Measurements from ENCODE around the gene PLB1.

PLB1 gene

GRCh38 chr2:28595323-28595722 lies 99.5 kb downstream of the PLB1 start:
- no peak for DNase-seq

GRCh38 chr2:28598484-28598883 lies 102.6 kb downstream of the PLB1 start:
- DNase-seq = no peak

GRCh38 chr2:28600181-28600580 lies 104.3 kb downstream of the PLB1 start:
- DNase-seq = peak; percentile 65

GRCh38 chr2:28601616-28602015 lies 105.8 kb downstream of the PLB1 start:
- peak; percentile 82 for DNase-seq

GRCh38 chr2:28602136-28602660 lies 106.3 kb downstream of the PLB1 start:
- DNase-seq = no peak

- peak; percentile 32 for DNase-seq
Observed at GRCh38 chr2:28602751-28603639, 107.1 kb downstream of the PLB1 start.

GRCh38 chr2:28603821-28604220 lies 108.0 kb downstream of the PLB1 start:
- no peak for DNase-seq

- DNase-seq = no peak
Observed at GRCh38 chr2:28604284-28604843, 108.5 kb downstream of the PLB1 start.

GRCh38 chr2:28606986-28607441 lies 111.2 kb downstream of the PLB1 start:
- peak; percentile 6 for DNase-seq

GRCh38 chr2:28607730-28608499 lies 112.1 kb downstream of the PLB1 start:
- no peak for DNase-seq

- no peak for DNase-seq
Observed at GRCh38 chr2:28608500-28609424, 112.9 kb downstream of the PLB1 start.

GRCh38 chr2:28610583-28611201 lies 114.8 kb downstream of the PLB1 start:
- peak; percentile 54 for DNase-seq

- DNase-seq = no peak
Observed at GRCh38 chr2:28612131-28612812, 116.4 kb downstream of the PLB1 start.

GRCh38 chr2:28613186-28613585 lies 117.3 kb downstream of the PLB1 start:
- DNase-seq = no peak

- DNase-seq = no peak
Observed at GRCh38 chr2:28613633-28614501, 118.0 kb downstream of the PLB1 start.

GRCh38 chr2:28615706-28616105 lies 119.8 kb downstream of the PLB1 start:
- no peak for DNase-seq

- DNase-seq = no peak
Observed at GRCh38 chr2:28616396-28616999, 120.6 kb downstream of the PLB1 start.

GRCh38 chr2:28617502-28618184 lies 121.8 kb downstream of the PLB1 start:
- DNase-seq = no peak

Measured in inflammatory macrophage treated with lipopolysaccharide for 4 hours (primary cell).